Adrenal gland (tissue), 12 donors: Measurements from ENCODE around the gene CPA4. TPM values are rescaled to one million over a fixed set of nuclear protein-coding genes. Genes with fewer than 3 reads are reported as not detected.

Experiments
- DNase-seq, 7 donors: peaks; one replicate each; pipeline ENCODE4 v3.0.0-alpha.2; 2019 to 2020
- H3K27ac ChIP-seq, 5 donors: fragments of 200-600 bp; sonication (generic) in 4 of 5; 1 replicate in 3 of 5; 2 replicates in 2 of 5; pipeline versions ENCODE4 v1.5.1 to v1.8.0; 2016 to 2020; ENCODE audit warnings: mild to moderate bottlenecking in 1 of 5
- H3K27me3 ChIP-seq: fragments of 200-600 bp; 2 replicates; pipeline ENCODE4 v1.8.0; 2021
- H3K36me3 ChIP-seq, 2 donors: fragments of 200-600 bp; replicated peaks in 1 of 2; 1 replicate in 1 of 2; 2 replicates in 1 of 2; pipeline versions ENCODE4 v1.5.1 to v1.8.0; 2018 to 2022
- H3K4me1 ChIP-seq, 2 donors: fragments of 200-600 bp; replicated peaks in 1 of 2; 1 replicate in 1 of 2; 2 replicates in 1 of 2; pipeline versions ENCODE4 v1.5.1 to v1.8.0; 2018 to 2021
- H3K4me3 ChIP-seq, 4 donors: fragments of 200-600 bp; sonication (generic) in 3 of 4; one replicate each; pipeline ENCODE4 v1.5.1; 2016 to 2018
- H3K9me3 ChIP-seq, 3 donors: fragments of 200-600 bp; sonication (generic) in 1 of 3; replicated peaks in 1 of 3; 1 replicate in 2 of 3; 2 replicates in 1 of 3; pipeline versions ENCODE4 v1.5.1 to v1.8.0; 2016 to 2021
- CTCF ChIP-seq, 6 experiments: fragments of 450-650 bp in 4 of 6; fragments of 200-600 bp in 2 of 6; sonication (generic) in 1 of 6; IDR thresholded peaks; 1 replicate in 5 of 6; 2 replicates in 1 of 6; pipeline versions ENCODE4 v1.5.1 to v1.8.0; 2016 to 2021; ENCODE audit warnings: antibody characterized with exemption in 6 of 6, mild to moderate bottlenecking in 2 of 6, moderate library complexity in 1 of 6
- POLR2A ChIP-seq, 2 donors: fragments of 450-650 bp; IDR thresholded peaks; one replicate each; pipeline ENCODE4 v1.6.1; 2017; ENCODE audit warnings: antibody characterized with exemption in 2 of 2, mild to moderate bottlenecking in 2 of 2, moderate library complexity in 1 of 2
- WGBS, 4 donors: extraction: QIAGEN DNeasy Blood & Tissue Kit in 2 of 4; methylation state at CpG; one replicate each; pipeline versions ENCODE4 v1.1.5 to v1.1.7; 2013 to 2017; 5-methylcytosine and 5-hydroxymethylcytosine counted together
- intact Hi-C, 2 donors: fragments of 100-400 bp; cut with DNase I; formaldehyde crosslinking; loops; one replicate each; pipeline versions ENCODE4 v1.14.1 to v1.15.0; 2022 to 2023
- polyA plus RNA-seq, 3 donors: library from polyadenylated mRNA; stranded (reverse); fragments of 200-250 nt in 2 of 3; fragments of 350-450 nt in 1 of 3; fragmentation: Illumina TruSeq in 1 of 3; extraction: RNeasy Lipid Tissue Mini Kit (QIAGEN cat#74804) in 1 of 3; gene quantifications; one replicate each; pipeline ENCODE4 v1.2.3, GENCODE V29; 2013 to 2014
- total RNA-seq, 9 donors: library from RNA; depleted of rRNA in 4 of 9; stranded (reverse); fragments of >200 nt in 4 of 9; fragments of 120-200 nt in 1 of 9; fragmentation: NEBNext Ultra II Directional in 1 of 9; extraction: Animal tissue kit (Norgen Biotek cat#: 25700) in 1 of 9; gene quantifications; one replicate each; pipeline versions ENCODE4 v1.1.0 to v1.2.4, GENCODE V29; 2013 to 2023
- donor health status: healthy with polysubstance abuse.
- donor health status: Bipolar disorder and iron deficiency.
- donor health status: DM: yes; HTN: yes; CAD: no.
- donor health status: DM: no; HTN: no; CAD: no.
- donor health status: DM: no; HTN: no; CAD: no.
- donor health status: DM: yes; HTN: yes; CAD: no.

Gene CPA4
- total and polyA plus RNA-seq, 12 donors = 0.55 to 26.7 (median 2.4) TPM; not detected in 1

DNA sequence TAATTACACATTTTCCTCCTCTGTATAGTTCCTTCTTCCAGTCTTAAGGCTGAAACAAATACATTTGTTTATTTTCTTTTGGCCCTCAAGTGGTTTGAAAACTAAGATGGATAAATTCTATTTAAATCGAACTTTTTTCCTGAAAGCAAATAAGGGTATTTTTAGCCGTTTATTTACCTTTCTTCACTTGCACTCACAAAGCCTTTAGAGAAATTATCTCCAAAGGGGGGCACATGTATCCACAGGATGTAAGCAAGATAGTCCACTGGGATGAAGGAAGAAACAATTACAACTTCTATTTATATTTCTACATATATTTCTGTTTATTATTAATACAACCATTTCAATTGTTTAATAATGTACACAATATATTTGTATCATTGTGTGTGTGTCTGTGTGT is 10.2 kb downstream of the CPA4 start:
- no peak for TF ChIP-seq POLR2A (IDR thresholded peaks at IDR 0.05)
- TF ChIP-seq CTCF (IDR thresholded peaks at IDR 0.05) = no peak
- intact Hi-C loops = no loop called here
- Histone ChIP-seq H3K27ac (no peak overlapping the region), H3K9me3 (no peaks in the 10 kb centered on the region), H3K4me1 (no peaks in the 10 kb centered on the region), H3K36me3 (no peaks in the 10 kb centered on the region), H3K4me3 (no peak overlapping the region), H3K27me3 (no peaks in the 10 kb centered on the region)
- 57 to 68% (median 62%) methylated on average over 2 of the region's 2 CpGs for whole genome bisulfite sequencing, 4 donors
- no peak for DNase-seq

DNA sequence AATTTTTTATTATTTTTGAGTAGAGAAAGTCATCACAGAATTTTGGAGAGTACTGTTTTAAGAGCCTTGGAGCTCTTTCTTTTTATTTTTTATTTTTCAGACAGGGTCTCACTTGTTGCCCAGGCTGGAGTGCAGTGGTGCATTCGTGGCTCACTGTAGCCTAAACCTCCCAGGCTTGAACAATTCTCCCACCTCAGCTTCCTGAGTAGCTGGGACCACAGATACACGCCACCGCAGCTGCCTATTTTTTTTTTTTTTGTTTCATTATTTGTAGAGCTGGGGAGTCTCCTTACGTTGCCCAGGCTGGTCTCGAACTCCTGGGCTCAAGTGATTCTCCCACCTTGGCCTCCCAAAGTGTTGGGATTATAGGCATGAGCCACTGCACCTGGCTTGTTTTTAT is 10.6 kb downstream of the CPA4 start:
- no peak for DNase-seq
- intact Hi-C loops = no loop called here
- H3K27ac ChIP-seq = no peak overlapping the region
- H3K9me3 ChIP-seq = no peaks in the 10 kb centered on the region
- no peaks in the 10 kb centered on the region for H3K27me3 ChIP-seq
- no peak overlapping the region for H3K4me3 ChIP-seq
- H3K4me1 ChIP-seq = no peaks in the 10 kb centered on the region
- WGBS, 4 donors = 73 to 78% (median 75%) methylated on average over 5 of the region's 5 CpGs
- no peaks in the 10 kb centered on the region for H3K36me3 ChIP-seq
- no peak for TF ChIP-seq POLR2A (IDR thresholded peaks at IDR 0.05)
- TF ChIP-seq CTCF (IDR thresholded peaks at IDR 0.05) = no peak

GRCh38 chr7:130303982-130304381 is 11.0 kb downstream of the CPA4 start:
- Histone ChIP-seq H3K4me3 (no peak overlapping the region), H3K4me1 (no peaks in the 10 kb centered on the region), H3K9me3 (no peaks in the 10 kb centered on the region), H3K36me3 (no peaks in the 10 kb centered on the region), H3K27ac (no peak overlapping the region), H3K27me3 (no peaks in the 10 kb centered on the region)
- intact Hi-C loops = no loop called here
- peak in 1 of 7 donors; percentile 21 for DNase-seq
- WGBS, 4 donors = 88 to 91% (median 91%) methylated on average over 5 of the region's 5 CpGs
- TF ChIP-seq POLR2A (IDR thresholded peaks at IDR 0.05) (no peak), CTCF (IDR thresholded peaks at IDR 0.05) (no peak)

DNA sequence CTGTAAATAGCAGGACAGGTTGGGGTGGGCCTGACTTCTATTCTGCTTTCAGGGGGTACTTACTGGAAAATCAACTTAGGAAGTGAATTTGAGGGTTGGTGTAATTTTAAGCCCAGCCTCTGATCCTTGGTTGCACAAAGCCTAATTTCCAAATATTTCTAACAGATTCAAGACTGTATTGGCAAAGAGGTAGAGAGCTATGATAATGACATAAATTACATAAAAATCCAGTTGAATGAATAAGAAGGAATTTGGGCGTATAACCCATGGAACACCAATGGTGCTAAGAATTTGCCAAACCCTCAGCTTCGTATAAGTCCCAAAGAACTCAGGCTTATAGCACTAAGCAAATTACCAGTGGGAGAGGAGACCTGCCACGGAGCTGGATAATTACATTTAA is 11.9 kb downstream of the CPA4 start:
- no peaks in the 10 kb centered on the region for H3K4me1 ChIP-seq
- H3K27me3 ChIP-seq = no peaks in the 10 kb centered on the region
- no peak for DNase-seq
- TF ChIP-seq CTCF (IDR thresholded peaks at IDR 0.05) = no peak
- TF ChIP-seq POLR2A (IDR thresholded peaks at IDR 0.05) = no peak
- no peak overlapping the region for H3K4me3 ChIP-seq
- no peaks in the 10 kb centered on the region for H3K9me3 ChIP-seq
- no peaks in the 10 kb centered on the region for H3K36me3 ChIP-seq
- intact Hi-C loops = no loop called here
- H3K27ac ChIP-seq = peak overlapping the region in 1 of 5 donors; percentile 19
- WGBS, 4 donors = 88 to 93% (median 90%) methylated on average over 3 of the region's 3 CpGs
